NCI-H2227 (cell line): ENCODE results near the gene LAGE3.

Source experiments
- DNase-seq: peaks from one replicate; lab custom pipeline; 2025; ENCODE audit not compliant: unreplicated experiment; lab: John Stamatoyannopoulos, UW

Gene LAGE3

DNA sequence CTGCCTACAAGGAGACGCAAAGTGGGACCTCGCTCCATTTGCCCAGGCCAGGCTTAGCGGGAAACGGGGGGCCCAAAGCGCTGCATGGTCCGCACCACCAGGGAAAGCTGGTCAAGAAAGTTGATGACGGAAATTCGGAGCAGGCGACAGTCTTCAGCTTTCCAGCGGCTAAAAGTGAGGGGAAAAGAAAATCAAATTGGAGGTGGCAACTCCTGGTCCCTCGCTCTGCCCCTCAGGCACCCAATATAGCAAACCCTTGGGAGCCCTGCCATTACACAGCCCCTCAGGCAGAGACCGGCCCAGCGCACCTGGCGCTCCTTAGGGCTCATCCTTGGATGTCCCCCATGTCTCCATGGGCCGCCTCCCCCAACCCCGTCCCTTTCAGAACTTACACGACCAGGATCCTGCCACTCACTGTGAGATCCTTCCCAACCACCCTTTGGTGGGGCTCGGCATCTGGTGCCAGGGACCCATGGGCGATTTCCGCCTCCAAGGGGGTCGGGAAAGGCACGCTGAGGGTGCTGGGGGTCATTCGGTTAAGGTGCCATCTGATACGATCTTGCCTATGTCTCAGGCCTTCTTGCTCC is 1.1 kb downstream of the LAGE3 start:
- no peak for DNase-seq

GRCh38 chrX:154476821-154477220 is 2.3 kb downstream of the LAGE3 start:
- no peak for DNase-seq

- DNase-seq = no peak
These were observed 5.4 kb downstream of the LAGE3 start for GRCh38 chrX:154473683-154474082.

- no peak for DNase-seq
These were observed 6.1 kb downstream of the LAGE3 start for GRCh38 chrX:154472685-154473632.

DNA sequence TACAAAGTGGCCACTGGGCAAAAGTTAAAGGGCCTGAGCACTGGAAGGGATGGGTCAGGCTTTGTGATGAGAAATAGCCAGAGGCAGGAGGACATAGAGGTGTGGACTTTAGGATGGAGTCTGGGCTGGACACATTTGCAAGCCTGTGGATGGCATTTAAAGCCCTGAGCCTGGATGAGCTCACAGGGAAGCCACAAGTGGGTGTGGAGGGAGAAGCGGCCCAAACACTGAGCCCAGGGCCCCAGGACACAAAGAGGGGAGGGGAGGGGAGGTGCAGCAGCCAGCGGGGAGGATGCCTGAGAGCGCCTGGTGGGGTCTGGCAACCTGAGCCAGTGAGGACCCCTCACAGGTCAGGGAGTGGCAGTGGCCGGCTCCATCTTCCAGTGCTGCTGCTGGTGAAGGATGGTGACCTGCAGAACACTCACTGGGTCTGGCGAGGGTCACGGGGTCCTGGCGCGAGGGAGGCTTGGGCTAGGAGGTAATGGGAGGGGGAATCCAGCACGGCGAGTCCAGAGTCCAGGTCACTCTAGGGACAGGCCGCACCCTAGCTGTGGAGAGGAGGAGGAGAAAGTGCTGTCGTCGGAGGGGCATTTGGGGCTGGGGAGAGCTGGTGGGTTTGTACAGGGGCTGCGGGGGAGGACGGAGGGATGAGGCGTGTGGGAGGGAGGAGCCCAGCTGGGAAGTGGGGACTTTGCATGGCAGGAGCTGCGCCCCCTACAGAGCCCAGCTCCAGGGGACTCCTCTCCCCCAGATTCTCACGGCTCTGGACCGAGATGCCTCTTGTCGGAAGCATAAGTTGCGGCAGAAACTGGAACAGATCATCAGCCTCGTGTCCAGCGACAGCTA is 7.0 kb downstream of the LAGE3 start:
- DNase-seq = no peak

DNA sequence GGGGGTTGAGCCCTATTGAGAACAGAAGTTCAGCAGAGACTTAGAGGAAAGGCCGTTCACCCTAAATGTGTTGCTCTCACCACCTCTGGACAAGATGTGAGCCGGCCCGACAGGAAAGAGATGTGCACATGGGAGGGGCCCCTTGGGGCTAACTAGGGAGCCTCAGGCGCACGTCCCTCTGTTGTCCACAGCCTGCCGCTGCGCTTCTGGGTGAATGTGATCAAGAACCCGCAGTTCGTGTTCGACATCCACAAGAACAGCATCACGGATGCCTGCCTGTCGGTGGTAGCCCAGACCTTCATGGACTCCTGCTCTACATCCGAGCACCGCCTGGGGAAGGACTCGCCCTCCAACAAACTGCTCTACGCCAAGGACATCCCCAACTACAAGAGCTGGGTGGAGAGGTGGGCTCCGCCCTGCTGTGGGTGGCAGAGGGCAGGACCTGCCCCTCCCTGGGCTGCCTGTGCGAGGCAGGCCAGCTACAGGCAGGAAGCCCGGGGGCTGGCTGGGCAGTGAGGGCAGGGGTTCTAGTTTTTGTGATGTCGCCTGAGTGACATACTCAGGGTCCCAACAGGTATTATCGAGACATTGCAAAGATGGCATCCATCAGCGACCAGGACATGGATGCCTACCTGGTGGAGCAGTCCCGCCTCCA is 8.0 kb downstream of the LAGE3 start:
- no peak for DNase-seq

- DNase-seq = no peak
These were observed 8.6 kb downstream of the LAGE3 start for GRCh38 chrX:154470434-154470833.

DNA sequence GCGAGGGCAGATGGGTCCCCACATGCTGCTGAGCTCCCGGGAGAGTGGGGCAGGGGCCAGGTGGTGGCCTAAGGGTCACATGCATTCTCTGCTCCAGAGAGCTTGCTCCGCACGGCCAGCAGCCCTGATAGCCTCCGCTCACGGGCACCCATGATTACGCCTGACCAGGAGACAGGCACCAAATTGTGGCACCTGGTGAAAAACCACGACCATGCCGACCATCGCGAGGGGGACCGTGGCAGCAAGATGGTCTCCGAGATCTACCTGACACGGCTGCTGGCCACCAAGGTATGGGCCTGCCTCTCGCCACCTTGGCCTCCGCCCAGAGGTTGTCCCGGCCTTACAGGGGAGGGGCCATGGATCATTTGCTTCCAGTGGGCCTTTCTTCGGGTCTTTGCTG is 9.2 kb downstream of the LAGE3 start:
- no peak for DNase-seq

- no peak for DNase-seq
These were observed 10.0 kb downstream of the LAGE3 start for GRCh38 chrX:154469114-154469513.

- no peak for DNase-seq
These were observed 10.9 kb downstream of the LAGE3 start for GRCh38 chrX:154468217-154468616.

DNA sequence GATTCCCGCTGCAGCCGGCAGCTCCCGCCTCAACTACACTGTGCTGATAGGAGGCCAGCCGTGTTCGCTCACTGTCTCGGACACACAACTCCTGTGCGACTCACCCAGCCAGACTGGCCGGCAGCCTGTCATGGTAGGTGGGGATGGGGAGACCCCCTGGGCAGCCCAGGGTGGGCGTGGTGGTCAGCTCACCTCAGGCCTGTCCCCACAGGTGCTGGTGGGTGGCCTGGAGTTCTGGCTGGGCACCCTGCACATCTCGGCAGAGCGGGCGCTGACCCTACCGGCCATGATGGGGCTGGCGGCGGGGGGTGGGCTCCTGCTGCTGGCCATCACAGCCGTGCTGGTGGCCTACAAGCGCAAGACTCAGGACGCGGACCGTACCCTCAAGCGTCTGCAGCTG is 11.5 kb downstream of the LAGE3 start:
- DNase-seq = no peak

DNA sequence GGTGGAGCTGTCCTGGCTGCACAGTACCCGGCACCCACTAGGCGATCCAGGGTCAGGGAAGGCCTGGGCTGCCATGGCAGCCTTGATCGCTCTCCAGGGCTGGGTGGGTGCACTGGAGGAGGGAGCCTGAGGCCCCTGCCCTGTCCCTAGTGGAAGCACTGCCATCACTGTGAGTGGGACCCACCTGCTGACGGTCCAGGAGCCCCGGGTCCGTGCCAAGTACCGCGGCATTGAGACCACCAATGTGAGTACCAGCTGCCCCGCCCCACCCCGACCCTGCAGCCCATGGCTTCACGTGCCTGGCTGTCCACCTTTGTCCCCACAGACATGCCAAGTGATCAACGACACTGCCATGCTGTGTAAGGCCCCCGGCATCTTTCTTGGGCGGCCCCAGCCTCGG is 12.2 kb downstream of the LAGE3 start:
- no peak for DNase-seq

GRCh38 chrX:154466036-154466435 is 13.0 kb downstream of the LAGE3 start:
- DNase-seq = no peak

DNA sequence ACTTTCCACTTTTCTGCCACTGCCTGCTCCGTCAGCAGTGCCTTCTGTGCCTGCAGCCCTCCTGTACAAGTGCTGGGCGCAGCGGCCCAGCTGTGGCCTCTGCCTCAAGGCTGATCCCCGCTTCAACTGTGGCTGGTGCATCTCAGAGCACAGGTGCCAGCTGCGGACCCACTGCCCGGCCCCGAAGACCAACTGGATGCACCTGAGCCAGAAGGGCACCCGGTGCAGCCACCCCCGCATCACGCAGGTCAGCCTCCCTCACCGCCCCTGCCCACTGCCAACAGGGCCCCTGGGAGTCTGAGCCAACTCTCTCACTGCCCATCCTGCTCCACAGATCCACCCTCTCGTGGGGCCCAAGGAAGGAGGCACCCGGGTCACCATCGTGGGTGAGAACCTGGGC is 13.5 kb downstream of the LAGE3 start:
- DNase-seq = no peak

DNA sequence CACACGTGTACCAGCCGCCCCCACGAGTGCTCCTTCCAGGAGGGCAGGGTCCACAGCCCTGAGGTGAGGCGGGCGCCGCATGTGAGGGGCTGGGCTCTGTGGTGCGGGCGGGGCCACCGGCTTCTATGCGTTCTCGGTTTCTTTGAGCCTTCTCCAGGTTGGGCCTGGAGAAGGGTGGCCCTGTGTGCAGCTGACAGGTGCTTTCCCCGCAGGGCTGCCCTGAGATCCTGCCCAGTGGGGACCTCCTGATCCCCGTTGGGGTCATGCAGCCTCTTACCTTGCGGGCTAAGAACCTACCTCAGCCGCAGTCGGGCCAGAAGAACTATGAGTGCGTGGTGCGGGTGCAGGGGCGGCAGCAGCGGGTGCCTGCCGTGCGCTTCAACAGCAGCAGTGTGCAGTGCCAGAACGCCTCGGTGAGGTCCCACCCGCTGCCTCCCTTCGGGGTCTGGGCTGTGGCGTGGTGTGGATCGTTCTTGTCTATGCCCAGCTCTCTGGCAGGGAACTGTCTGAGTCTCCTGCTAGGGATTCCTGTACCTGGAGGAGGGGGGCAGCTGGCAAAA is 14.2 kb downstream of the LAGE3 start:
- no peak for DNase-seq

DNA sequence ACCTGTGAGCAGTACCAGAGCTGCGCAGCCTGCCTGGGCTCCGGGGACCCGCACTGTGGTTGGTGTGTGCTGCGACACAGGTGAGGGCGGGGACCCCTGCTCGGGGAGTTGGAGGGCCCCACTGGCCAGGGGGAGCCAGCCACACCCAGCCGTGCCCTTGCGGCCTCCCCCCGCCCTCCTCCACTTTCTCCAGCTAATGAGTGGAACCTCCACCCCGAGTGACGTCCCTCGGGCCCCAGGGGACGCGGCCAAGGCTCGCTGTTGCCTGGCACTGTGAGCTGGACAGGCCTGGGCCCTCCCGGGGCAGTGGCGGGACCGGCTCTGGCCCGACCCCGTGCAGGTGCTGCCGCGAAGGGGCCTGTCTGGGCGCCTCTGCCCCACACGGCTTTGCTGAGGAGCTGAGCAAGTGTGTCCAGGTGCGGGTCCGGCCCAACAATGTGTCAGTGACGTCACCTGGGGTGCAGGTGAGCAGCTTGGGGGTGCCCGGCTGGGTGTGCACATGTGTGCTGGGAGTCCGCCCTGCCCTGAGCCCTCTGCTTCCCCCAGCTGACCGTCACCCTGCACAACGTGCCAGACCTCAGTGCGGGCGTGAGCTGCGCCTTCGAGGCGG is 15.4 kb downstream of the LAGE3 start:
- DNase-seq = no peak

DNA sequence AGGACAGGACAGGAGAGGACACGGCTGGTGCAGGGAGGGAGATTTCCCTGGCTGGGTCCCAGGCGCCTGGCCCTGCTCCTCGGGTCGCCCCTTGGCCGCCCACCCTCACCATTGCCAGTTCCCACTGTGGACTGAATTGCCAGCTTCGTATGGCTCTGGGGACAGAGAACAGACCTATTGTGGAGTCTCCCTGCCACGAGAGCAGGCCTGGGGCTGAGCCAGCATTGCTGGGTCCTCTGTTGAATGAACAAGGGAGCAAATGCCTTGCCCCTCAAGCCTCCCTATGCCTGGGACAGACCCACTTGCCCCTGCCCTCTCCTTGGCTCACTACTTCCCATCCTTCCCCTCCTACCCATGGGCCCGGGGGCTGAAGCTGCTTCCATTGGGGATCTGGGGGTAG is 16.7 kb downstream of the LAGE3 start:
- DNase-seq = no peak

- DNase-seq = peak; percentile 12
These were observed 18.8 kb downstream of the LAGE3 start for GRCh38 chrX:154460326-154460725.

GRCh38 chrX:154459832-154460231 is 19.2 kb downstream of the LAGE3 start:
- DNase-seq = no peak
